Effector memory CD8-positive, alpha-beta T cell (primary cell): ENCODE data around the gene GCG.

ENCODE experiments used
- ATAC-seq: fragments of 150-1000 bp; cut with Tn5 transposase; replicated peaks from 2 replicates; pipeline ENCODE4 v1.10.0; 2021; ENCODE audit warnings: mild to moderate bottlenecking, moderate library complexity
- DNase-seq, 3 experiments: peaks; one replicate each; pipeline ENCODE4 v3.0.0; 2021
- H3K27ac Mint-ChIP-seq, 2 donors: one replicate each; pipeline ENCODE4 v1.8.0; 2022; ENCODE audit warnings: mild to moderate bottlenecking in 2 of 2, mixed read lengths in 2 of 2, moderate library complexity in 2 of 2
- H3K27me3 Mint-ChIP-seq, 2 donors: one replicate each; pipeline ENCODE4 v1.8.0; 2022; ENCODE audit warnings: mixed read lengths in 2 of 2
- H3K36me3 Mint-ChIP-seq: one replicate; pipeline ENCODE4 v1.8.0; 2022; ENCODE audit warnings: mild to moderate bottlenecking, moderate library complexity, mixed read lengths; ENCODE audit not compliant: insufficient read depth
- H3K4me1 Mint-ChIP-seq, 2 donors: one replicate each; pipeline ENCODE4 v1.8.0; 2022; ENCODE audit warnings: low read depth in 2 of 2, mixed read lengths in 2 of 2
- H3K4me3 Mint-ChIP-seq, 2 donors: one replicate each; pipeline ENCODE4 v1.8.0; 2022; ENCODE audit warnings: mild to moderate bottlenecking in 2 of 2, mixed read lengths in 2 of 2, moderate library complexity in 2 of 2
- H3K9me3 Mint-ChIP-seq, 2 donors: one replicate each; pipeline ENCODE4 v1.8.0; 2022; ENCODE audit warnings: mixed read lengths in 2 of 2
- total RNA-seq, 9 experiments: gene quantifications; one replicate each; lab custom pipeline; 2026; lab: John Stamatoyannopoulos, UW

GCG gene
- 0 reads per million in 9 experiments for total RNA-seq

DNA sequence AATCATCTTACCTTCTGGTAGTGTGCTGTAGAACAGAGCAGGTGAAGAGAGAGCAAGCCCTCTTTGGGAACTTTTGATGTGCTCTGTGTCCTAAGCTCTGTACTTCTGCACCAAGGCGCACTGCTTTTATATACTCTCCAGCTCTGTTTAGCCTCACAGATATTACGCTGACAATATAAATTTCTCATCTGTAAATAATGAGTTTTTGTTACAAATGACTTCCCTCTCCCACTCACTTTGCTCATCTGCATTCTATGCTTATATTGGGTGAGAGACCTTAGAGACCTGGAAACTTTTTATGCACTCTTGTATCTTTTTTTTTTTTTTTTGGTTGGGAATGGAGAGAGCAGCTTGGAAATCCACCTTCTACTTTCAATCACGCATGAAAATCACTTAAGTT is at the start of gene GCG:
TSS of gene GCG (minus strand) at position 101 of the 400 bp plus-strand sequence. CDS start 3,069 bp downstream, outside the sequence.
- no peak within 1 kb of the TSS for H3K4me3 Mint-ChIP-seq
- DNase-seq, result no peak
- no peak within 1 kb of the TSS for H3K27ac Mint-ChIP-seq
- H3K9me3 Mint-ChIP-seq, result no peaks in the 10 kb centered on the region
- peaks cover 34 to 35% of the 10 kb centered on the region in 2 donors for H3K27me3 Mint-ChIP-seq
- ATAC-seq, result no peak
- no peaks in the 10 kb centered on the region for H3K36me3 Mint-ChIP-seq
- no peaks in the 10 kb centered on the region for H3K4me1 Mint-ChIP-seq

DNA sequence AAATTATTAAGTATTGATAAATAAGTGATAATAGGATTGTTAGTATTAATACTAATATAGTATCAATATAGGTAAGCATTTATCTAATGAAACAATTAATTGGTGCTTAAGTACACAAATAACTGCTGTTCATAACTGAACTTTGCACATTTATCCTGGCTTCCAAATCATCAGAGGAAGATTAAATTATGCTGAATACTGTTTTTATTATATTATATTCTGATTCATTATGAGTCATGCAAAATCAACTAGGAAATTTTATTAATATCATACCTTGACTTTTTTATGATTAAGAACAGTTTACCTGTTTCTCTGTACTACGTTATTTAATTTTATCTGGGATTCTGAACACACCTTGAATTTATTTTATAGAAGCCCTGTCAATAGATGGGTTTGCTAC is 48.6 kb upstream of the GCG start:
- no peaks in the 10 kb centered on the region for H3K36me3 Mint-ChIP-seq

DNA sequence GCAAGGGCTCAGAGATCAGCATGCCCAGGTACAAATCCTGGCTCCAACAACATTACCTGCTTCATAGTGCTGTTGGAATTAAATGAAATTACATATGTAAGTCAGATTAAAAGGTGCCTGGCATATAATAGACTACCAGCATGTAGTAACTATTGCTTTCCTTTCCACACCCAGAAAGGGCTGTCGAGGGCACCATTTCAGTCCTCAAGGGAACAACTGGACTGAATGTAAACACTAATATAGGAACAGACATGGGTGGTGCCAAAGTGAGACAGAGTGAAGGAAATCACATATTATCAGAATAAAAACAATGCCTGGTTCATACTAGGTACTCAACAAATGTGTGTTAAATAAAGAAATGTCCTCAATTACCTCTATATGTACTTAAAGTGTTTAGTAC is 47.9 kb upstream of the GCG start:
- no peak for DNase-seq
- Mint-ChIP-seq H3K27ac (no peak overlapping the region), H3K9me3 (no peaks in the 10 kb centered on the region), H3K27me3 (peaks cover 40 to 57% of the 10 kb centered on the region in 2 donors), H3K4me1 (no peaks in the 10 kb centered on the region), H3K36me3 (no peaks in the 10 kb centered on the region), H3K4me3 (no peak overlapping the region)
- no peak for ATAC-seq

More for the DNA sequence above, 48.6 kb upstream of the GCG start:
- H3K9me3 Mint-ChIP-seq, result no peaks in the 10 kb centered on the region
- H3K4me1 Mint-ChIP-seq, result no peaks in the 10 kb centered on the region
- no peak for ATAC-seq
- H3K27me3 Mint-ChIP-seq, result peaks cover 37 to 49% of the 10 kb centered on the region in 2 donors
- no peak overlapping the region for H3K27ac Mint-ChIP-seq
- no peak overlapping the region for H3K4me3 Mint-ChIP-seq
- no peak for DNase-seq

GRCh38 chr2:162198239-162198638 is 46.2 kb upstream of the GCG start:
- no peaks in the 10 kb centered on the region for H3K36me3 Mint-ChIP-seq
- DNase-seq (no peak), ATAC-seq (no peak)
- H3K4me3 Mint-ChIP-seq, result no peak overlapping the region
- H3K4me1 Mint-ChIP-seq, result no peaks in the 10 kb centered on the region
- H3K9me3 Mint-ChIP-seq, result no peaks in the 10 kb centered on the region
- H3K27ac Mint-ChIP-seq, result no peak overlapping the region
- H3K27me3 Mint-ChIP-seq, result peaks cover 47 to 64% of the 10 kb centered on the region in 2 donors

- Mint-ChIP-seq H3K4me1 (no peaks in the 10 kb centered on the region), H3K4me3 (no peak overlapping the region), H3K9me3 (no peaks in the 10 kb centered on the region), H3K27ac (no peak overlapping the region), H3K36me3 (no peaks in the 10 kb centered on the region), H3K27me3 (peaks cover 55 to 72% of the 10 kb centered on the region in 2 donors)
- no peak for DNase-seq
- no peak for ATAC-seq
These were observed 45.2 kb upstream of the GCG start for GRCh38 chr2:162197069-162197825.

- Mint-ChIP-seq H3K4me3 (no peak overlapping the region), H3K27me3 (peaks cover 57 to 75% of the 10 kb centered on the region in 2 donors), H3K36me3 (no peaks in the 10 kb centered on the region), H3K27ac (no peak overlapping the region), H3K4me1 (no peaks in the 10 kb centered on the region), H3K9me3 (no peaks in the 10 kb centered on the region)
- ATAC-seq (no peak), DNase-seq (no peak)
These were observed 44.6 kb upstream of the GCG start for GRCh38 chr2:162196638-162197037.

- ATAC-seq (no peak), DNase-seq (no peak)
- H3K4me1 Mint-ChIP-seq, result no peaks in the 10 kb centered on the region
- peaks cover 35 to 40% of the 10 kb centered on the region in 2 donors for H3K27me3 Mint-ChIP-seq
- no peaks in the 10 kb centered on the region for H3K9me3 Mint-ChIP-seq
- H3K4me3 Mint-ChIP-seq, result no peak overlapping the region
- H3K36me3 Mint-ChIP-seq, result no peaks in the 10 kb centered on the region
- no peak overlapping the region for H3K27ac Mint-ChIP-seq
These were observed 36.4 kb upstream of the GCG start for GRCh38 chr2:162188451-162188850.

GRCh38 chr2:162185541-162186232 is 33.6 kb upstream of the GCG start:
- H3K9me3 Mint-ChIP-seq, result no peaks in the 10 kb centered on the region
- DNase-seq (no peak), ATAC-seq (no peak)
- H3K4me1 Mint-ChIP-seq, result no peaks in the 10 kb centered on the region
- H3K4me3 Mint-ChIP-seq, result no peak overlapping the region
- H3K27ac Mint-ChIP-seq, result no peak overlapping the region
- no peaks in the 10 kb centered on the region for H3K36me3 Mint-ChIP-seq
- H3K27me3 Mint-ChIP-seq, result peaks cover 24 to 26% of the 10 kb centered on the region in 2 donors

- DNase-seq (no peak), ATAC-seq (no peak)
- H3K27ac Mint-ChIP-seq, result no peak overlapping the region
These were observed 32.9 kb upstream of the GCG start for GRCh38 chr2:162184821-162185450.

DNA sequence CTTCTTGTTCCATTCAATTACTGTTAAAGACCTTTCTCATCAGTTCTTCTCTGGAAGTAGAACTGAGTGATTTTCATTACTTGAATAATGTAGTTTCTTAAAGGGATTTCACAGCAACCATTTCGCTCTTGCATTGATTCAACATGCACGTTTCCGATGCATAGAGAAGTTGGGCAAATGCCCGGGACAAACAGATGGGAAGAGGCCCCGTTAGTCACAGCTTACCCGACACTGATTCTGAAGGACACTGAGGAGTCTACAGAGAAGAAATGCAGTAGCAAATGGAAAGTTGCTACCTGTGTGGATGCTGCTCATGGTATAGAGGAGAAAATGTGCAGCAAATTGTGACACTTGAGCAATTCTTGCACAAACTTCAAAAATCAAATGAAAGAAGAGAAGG is 32.3 kb upstream of the GCG start:
- no peaks in the 10 kb centered on the region for H3K36me3 Mint-ChIP-seq
- ATAC-seq, result no peak
- peaks cover 26 to 36% of the 10 kb centered on the region in 2 donors for H3K27me3 Mint-ChIP-seq
- H3K4me3 Mint-ChIP-seq, result no peak overlapping the region
- H3K9me3 Mint-ChIP-seq, result no peaks in the 10 kb centered on the region
- H3K27ac Mint-ChIP-seq, result no peak overlapping the region
- no peak for DNase-seq
- no peaks in the 10 kb centered on the region for H3K4me1 Mint-ChIP-seq

More at GRCh38 chr2:162184821-162185450, 32.9 kb upstream of the GCG start:
- H3K4me1 Mint-ChIP-seq, result no peaks in the 10 kb centered on the region
- H3K36me3 Mint-ChIP-seq, result no peaks in the 10 kb centered on the region
- H3K4me3 Mint-ChIP-seq, result no peak overlapping the region
- no peaks in the 10 kb centered on the region for H3K9me3 Mint-ChIP-seq
- peaks cover 24 to 30% of the 10 kb centered on the region in 2 donors for H3K27me3 Mint-ChIP-seq

- no peaks in the 10 kb centered on the region for H3K4me1 Mint-ChIP-seq
- no peak for ATAC-seq
- no peak for DNase-seq
- no peak overlapping the region for H3K27ac Mint-ChIP-seq
- H3K27me3 Mint-ChIP-seq, result peaks cover 31 to 51% of the 10 kb centered on the region in 2 donors
- no peaks in the 10 kb centered on the region for H3K9me3 Mint-ChIP-seq
- no peaks in the 10 kb centered on the region for H3K36me3 Mint-ChIP-seq
- no peak overlapping the region for H3K4me3 Mint-ChIP-seq
These were observed 30.3 kb upstream of the GCG start for GRCh38 chr2:162182395-162182794.

DNA sequence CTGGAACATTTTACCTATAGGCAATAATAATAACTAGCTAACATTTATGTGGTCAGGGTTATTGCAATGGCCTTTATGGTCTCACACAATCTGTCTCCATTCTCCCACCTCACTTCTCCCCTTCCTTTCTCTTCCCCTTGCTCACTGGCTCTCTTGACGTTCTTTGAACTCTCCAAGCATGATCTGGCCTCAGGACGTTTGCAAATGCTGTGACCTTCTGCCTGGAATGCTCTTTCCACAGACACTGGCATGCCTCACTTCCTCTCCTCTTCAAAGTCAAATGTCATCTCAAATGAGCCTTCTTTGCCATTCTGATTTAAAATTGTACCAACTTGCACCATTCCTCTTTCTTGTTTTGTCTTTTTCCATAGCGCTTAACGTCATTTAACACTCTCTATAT is 25.3 kb upstream of the GCG start:
- no peak overlapping the region for H3K4me3 Mint-ChIP-seq
- DNase-seq, result no peak

GRCh38 chr2:162175714-162176113 is 23.7 kb upstream of the GCG start:
- Mint-ChIP-seq H3K9me3 (no peaks in the 10 kb centered on the region), H3K4me3 (no peak overlapping the region), H3K36me3 (no peaks in the 10 kb centered on the region), H3K27me3 (peaks cover 39 to 40% of the 10 kb centered on the region in 2 donors), H3K27ac (no peak overlapping the region), H3K4me1 (no peaks in the 10 kb centered on the region)
- ATAC-seq (no peak), DNase-seq (no peak)

More for the DNA sequence above, 25.3 kb upstream of the GCG start:
- ATAC-seq, result no peak
- Mint-ChIP-seq H3K4me1 (no peaks in the 10 kb centered on the region), H3K9me3 (no peaks in the 10 kb centered on the region), H3K36me3 (no peaks in the 10 kb centered on the region), H3K27ac (no peak overlapping the region), H3K27me3 (peaks cover 49 to 52% of the 10 kb centered on the region in 2 donors)
